Measurements from ENCODE around the gene HAUS7.

GRCh38 chrX:153443476-153444332 is 26.7 kb downstream of the HAUS7 start:
- TF ChIP-seq ZNF8 (CRISPR knock-in tag; IDR thresholded peaks at IDR 0.05) = no peak
- TF ChIP-seq ESRRG (CRISPR knock-in tag; IDR thresholded peaks at IDR 0.05) = no peak
- TF ChIP-seq ZFP30 (CRISPR knock-in tag; IDR thresholded peaks at IDR 0.05) = no peak
- no peak for TF ChIP-seq PATZ1 (CRISPR knock-in tag; IDR thresholded peaks at IDR 0.05; ENCODE audit: borderline replicate concordance)
